ENCODE measurements around the gene RPLP1.

- TF ChIP-seq CTCF (IDR thresholded peaks at IDR 0.05; ENCODE audit: borderline replicate concordance, extremely low read depth, low read length, poor library complexity, severe bottlenecking) (no peak), EZH2 (IDR thresholded peaks at IDR 0.05; ENCODE audit: borderline replicate concordance, low read depth, low read length, severe bottlenecking) (no peak)
Observed at GRCh38 chr15:69490356-69491037, 37.9 kb downstream of the RPLP1 start.
